ENCODE results near the gene MYL10.

MYL10 gene

GRCh38 chr7:101595766-101596537 is 33.1 kb downstream of the MYL10 start:
- DNase-seq, result no peak

DNA sequence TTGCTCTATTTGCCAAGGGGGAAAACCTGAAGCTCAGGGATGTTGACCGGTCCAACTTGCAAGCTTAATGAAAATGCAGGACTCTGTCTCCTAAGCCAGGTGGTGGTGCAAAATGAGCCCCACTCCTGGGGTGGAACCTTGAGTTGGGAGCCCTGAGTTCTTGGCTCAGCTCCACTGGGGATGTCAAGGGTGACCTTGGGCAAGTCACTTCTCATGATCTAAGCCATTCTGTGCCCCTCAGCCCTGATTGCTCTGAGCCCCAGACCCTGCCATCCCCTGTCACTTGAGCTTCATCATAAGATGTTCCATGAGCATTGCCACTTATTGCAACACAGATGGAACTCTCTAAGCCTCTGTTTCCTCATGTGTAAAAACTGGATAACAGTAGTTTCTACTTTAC is 33.9 kb downstream of the MYL10 start:
- no peak for DNase-seq

- no peak for DNase-seq
Measured at GRCh38 chr7:101594790-101595189, 34.3 kb downstream of the MYL10 start.

DNA sequence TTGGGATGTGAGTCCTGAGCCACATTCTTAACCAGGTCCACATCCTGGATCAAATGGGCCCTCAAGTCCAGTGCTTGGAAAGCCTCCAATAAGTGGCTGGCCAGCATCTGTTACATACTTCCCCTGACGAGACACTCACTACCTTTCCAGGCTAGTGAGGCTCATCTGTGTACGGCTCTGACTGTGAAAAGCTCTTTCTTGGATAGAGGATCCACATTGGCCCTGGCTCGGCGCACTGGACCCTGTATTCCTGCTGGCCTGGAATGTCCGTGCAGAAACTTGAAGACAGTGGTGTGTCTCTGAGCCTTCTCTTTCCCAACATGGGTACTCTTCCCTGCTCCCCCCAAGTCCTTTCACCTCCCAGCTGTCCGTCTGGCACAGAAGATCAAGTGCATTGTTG is 35.5 kb downstream of the MYL10 start:
- DNase-seq, result no peak

DNA sequence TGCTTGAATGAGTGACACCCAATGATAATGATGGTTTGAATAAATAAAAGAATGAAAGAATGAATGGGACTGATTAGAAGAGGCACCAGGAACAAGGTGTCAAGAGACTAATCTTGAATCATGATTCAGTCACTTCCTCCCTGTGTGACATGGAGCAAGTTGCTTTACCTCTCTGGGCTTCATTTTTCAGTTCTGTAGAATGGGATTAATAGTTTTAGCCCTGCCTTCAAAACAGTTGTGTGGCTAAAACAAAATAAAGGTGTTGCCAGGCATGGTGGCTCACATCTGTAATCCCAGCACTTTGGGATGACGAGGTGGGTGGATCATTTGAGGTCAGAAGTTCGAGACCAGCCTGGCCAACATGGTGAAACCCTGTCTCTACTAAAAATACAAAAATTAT is 37.6 kb downstream of the MYL10 start:
- no peak for DNase-seq

DNA sequence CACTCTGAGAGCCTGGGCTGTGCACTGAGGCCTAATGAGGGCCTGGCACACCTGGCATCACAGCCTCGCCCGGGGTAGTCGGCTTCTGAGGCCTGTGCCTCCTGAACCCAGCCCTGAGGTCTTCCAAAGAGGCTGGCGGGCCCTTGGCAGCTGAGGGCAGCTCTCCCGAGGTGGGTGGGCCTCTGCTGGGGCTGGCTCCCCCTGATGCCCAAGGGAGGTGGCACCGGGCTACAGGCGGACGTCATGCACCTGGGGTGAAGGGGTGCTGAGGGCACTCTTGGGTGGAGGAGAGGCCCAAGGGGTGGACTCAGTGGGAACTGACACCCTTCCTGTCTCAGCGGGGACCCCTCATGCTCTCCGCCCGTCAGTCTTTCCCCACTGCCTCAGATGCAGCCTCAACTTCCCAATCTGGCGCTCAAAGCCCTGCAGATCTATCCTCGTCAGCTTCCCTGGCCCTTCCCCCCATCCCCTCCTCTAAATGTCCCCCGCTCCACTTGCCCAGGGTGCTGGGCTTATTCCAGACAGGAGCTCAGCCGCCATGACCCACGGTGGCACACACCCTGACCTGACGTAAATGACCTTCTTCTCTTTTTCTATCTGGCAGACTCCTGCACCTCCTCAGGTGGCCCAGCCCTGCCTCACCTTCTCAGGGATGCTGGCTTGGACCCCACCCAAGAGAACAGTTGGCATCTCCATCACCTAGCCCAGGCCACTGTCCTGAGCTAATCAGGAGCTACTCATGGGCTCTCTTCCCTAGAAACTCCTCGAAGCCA is 38.2 kb downstream of the MYL10 start:
- no peak for DNase-seq

- no peak for DNase-seq
Measured at GRCh38 chr7:101589976-101590662, 39.0 kb downstream of the MYL10 start.

DNA sequence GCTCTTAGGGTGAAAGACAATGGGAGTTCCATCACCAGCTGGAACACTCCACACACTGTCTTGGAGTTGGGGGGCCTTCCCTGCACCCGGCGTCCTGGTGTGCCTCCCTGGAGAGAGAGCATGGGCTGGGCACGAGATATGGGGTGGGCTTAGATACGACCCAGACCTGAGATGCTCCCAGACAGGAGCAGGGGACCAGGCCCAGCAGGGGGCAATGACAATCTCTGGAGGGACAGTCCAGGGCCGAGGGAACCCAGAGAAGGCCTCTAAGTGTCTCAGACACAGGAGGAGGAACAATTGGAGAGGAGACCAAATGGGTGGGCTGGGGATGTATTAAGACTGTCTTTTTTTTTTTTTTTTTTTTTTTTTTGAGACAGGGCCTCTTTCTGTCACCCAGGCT is 40.0 kb downstream of the MYL10 start:
- DNase-seq, result no peak

GRCh38 chr7:101588131-101588935 is 40.8 kb downstream of the MYL10 start:
- no peak for DNase-seq

DNA sequence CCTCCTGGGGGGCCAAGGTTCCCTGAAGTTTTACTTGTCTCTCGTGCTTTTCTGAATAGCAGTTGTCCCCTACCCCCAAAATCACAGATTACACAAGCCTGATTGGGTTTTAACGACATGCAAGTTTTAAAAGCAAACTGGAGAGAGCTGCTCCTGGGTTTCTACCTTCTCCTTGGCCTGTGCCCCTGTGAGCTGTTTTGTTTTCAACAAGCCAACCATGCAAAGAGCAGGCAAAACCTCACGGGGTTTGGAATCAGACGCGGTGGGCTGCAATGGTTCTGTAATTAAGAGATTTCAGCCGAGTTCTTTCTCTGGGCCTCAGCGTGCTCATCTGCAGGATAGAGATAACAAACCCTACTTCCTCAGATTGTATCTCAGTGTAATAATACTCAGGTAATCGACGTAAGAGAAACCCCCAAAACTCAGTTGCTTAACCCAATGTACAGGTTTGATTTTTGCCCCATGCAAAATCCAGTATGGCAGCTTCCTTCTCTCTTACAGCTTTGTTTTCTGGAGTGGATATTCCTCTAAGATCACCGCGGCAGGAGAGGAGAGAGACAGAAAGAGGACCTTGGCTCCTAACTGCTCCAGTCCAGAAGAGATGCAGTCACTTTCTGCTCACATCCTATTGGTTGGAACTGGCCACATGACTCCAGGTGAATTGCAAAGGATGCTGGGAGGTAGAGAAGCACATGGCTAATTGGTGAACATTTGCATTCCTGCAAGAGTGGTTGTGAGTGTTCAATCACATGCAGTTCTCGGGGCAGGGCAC is 42.0 kb downstream of the MYL10 start:
- no peak for DNase-seq

- peak; percentile 52 to 54 for DNase-seq
Measured at GRCh38 chr7:101586078-101586905, 42.8 kb downstream of the MYL10 start.

GRCh38 chr7:101582971-101583370 is 46.1 kb downstream of the MYL10 start:
- DNase-seq, result no peak

- DNase-seq, result no peak
Measured at GRCh38 chr7:101581891-101582290, 47.2 kb downstream of the MYL10 start.

- no peak for DNase-seq
Measured at GRCh38 chr7:101580596-101580995, 48.5 kb downstream of the MYL10 start.

GRCh38 chr7:101578552-101578951 is 50.5 kb downstream of the MYL10 start:
- no peak for DNase-seq

DNA sequence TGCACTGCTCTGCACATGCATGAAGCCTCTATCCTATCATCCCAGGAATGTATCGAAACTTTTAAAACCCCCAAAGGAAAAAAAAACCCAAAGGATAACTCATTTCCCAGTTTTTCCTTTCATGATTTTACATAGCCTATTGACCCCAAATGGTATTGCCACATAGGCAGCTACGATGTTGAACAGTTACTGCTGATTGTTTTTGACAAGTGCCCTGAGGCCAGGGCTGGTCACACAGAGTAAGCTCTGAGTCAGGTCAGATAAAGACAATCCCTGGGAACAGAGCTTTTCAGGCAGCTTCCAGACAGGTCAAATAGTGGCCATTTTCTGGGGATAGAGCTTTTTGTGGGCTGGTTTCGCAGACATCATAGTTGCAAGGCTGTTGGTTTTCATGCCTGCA is 52.1 kb downstream of the MYL10 start:
- no peak for DNase-seq

DNA sequence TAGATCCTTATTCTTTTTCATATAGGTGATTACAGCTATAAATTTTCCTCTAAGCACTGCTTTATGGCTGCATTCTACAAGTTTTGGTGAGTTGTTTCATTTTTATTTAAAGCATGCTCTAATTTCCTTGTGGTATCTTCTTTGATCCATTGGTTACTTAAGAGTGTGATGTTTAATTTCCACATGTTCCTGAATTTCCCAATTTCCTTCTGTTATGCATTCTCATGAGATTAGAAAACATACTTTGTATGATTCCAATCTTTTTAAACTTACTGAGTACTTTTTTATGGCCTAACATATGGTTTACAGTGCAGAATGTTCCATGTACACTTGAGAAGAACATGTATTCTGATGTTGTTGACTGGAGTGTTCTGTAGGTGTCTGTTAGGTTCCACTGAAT is 53.4 kb downstream of the MYL10 start:
- no peak for DNase-seq

DNA sequence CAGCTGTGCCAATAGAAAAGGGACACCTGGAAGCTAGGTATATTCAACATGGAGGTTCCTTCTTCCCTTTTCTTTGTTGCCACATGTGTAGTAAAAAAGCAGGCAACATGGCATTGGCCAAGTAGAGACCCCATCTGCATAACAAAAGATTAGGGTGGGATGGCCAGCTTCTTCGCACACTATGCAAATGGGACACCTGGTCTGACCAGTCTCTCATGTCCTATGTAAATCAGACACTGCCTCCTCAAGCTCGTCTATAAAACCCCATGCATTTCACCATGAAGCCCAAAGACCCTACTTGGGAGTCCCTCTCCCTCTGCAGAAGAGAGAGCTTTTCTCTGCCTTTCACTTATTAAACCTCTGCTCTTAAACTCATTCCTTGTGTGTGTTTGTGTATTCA is 53.9 kb downstream of the MYL10 start:
- peak; percentile 88 to 89 for DNase-seq

- DNase-seq, result no peak
Measured at GRCh38 chr7:101572156-101572555, 56.9 kb downstream of the MYL10 start.

DNA sequence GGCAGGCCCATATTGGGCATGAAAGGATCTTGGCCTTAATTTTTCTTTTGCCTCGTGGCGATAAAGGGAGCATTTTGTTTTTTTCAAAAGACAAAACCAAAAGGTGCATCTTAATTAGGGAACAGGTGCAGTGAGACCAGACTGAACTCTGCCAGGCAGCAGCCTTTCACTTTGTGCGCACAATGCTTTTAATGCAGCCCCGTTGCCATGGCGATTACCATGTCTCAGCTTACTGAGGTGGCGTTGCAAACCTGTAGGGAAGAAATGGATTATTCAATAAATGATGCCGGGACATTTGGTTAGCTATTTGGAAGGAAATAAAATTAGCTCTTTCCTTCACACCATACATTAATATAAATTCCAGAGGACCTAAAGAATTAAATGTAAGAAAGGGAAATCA is 61.9 kb downstream of the MYL10 start:
- DNase-seq, result peak; percentile 36 to 51

DNA sequence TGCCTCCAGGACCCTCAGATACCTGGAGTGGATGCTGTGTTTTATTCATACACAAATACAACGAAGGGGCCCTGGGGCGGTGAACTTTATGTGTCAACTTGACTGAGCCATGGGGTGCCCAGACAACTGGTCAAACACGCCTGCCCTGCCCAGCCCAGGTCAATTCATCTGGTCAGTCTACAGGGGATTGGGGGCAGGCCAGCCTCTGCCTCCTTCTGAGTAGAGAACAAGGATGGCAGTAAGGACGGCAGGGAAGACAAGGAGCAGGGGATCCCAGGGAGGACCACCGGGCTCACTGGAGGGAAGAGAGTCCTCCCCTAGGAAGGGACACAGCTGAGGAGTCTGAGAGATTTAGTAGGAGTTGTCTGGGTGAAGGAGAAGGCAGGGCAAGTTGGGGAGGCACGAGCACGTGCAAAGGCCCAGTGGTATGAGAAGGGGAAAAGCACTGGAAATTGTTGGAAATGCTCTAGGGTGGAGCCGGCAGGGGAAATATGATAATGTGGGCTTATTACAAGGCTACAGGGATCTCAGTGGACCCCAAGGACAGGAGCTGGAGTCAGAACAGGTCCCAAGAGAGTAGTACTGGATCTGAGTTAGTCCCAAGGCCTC is 63.4 kb downstream of the MYL10 start:
- no peak for DNase-seq

Measured in NCI-H526 (cell line).